Measurements from ENCODE around the gene CDH6. TPM values are rescaled to one million over a fixed set of nuclear protein-coding genes. Genes with fewer than 3 reads are reported as not detected.

CDH6 gene
- total and polyA plus RNA-seq, 7 donors, result under 0.01 to 6.9 (median 1.6) TPM; not detected in 1

DNA sequence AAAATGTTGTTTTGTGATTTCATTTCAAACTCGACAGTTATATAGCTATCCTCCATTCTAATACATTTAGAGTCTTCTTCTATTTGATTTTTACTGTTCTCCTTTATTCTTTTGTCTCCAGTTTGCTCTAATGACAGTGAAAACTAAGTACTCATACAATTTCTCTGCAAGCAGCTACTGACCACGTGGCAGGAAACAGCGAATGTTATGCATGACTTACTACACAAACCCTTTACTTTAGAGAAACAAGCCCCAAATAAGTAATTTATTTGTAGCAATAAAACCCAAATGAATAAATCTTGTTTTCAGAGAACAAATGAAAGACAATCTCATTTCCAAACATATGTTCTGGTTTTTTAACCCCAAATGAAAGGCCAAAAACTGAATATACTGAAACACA lies 41.9 kb downstream of the CDH6 start:
- H3K4me3 ChIP-seq, result no peak overlapping the region
- no peak for DNase-seq
- H3K27me3 ChIP-seq, result no peaks in the 10 kb centered on the region
- H3K9me3 ChIP-seq, result no peaks in the 10 kb centered on the region
- WGBS, 2 donors, result 65 to 71% methylated on average over 3 of the region's 3 CpGs
- H3K4me1 ChIP-seq, result peaks cover 0 to 4% (median 0%) of the 10 kb centered on the region in 4 donors
- no peaks in the 10 kb centered on the region for H3K36me3 ChIP-seq
- no peak overlapping the region for H3K27ac ChIP-seq
- TF ChIP-seq, protein P1, sequence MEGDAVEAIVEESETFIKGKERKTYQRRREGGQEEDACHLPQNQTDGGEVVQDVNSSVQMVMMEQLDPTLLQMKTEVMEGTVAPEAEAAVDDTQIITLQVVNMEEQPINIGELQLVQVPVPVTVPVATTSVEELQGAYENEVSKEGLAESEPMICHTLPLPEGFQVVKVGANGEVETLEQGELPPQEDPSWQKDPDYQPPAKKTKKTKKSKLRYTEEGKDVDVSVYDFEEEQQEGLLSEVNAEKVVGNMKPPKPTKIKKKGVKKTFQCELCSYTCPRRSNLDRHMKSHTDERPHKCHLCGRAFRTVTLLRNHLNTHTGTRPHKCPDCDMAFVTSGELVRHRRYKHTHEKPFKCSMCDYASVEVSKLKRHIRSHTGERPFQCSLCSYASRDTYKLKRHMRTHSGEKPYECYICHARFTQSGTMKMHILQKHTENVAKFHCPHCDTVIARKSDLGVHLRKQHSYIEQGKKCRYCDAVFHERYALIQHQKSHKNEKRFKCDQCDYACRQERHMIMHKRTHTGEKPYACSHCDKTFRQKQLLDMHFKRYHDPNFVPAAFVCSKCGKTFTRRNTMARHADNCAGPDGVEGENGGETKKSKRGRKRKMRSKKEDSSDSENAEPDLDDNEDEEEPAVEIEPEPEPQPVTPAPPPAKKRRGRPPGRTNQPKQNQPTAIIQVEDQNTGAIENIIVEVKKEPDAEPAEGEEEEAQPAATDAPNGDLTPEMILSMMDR (IDR thresholded peaks at IDR 0.05), result no peak
- TF ChIP-seq EP300 (IDR thresholded peaks at IDR 0.05), result no peak
- intact Hi-C loops (cut with DNase I), result no loop called here

DNA sequence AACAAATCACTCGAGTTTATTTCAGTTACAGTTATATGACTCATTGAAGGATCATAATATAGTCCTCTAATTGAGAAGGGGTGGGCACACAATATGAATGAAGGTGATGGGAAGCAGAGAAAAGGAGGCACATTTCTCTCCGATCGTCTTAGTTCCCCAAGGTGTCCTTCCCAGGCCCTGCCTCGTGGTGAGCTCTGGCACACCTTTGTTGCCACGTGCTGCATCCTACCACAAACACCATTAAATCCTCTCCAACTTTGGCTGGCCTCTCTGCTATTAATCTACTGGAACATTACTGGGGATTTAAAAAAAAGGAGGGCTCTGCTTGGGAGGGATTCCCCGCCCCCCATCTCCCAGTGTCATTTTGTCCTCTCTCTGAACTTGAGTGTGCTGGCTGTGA lies 42.9 kb downstream of the CDH6 start:
- DNase-seq, result no peak
- TF ChIP-seq, protein P1 (IDR thresholded peaks at IDR 0.05), result no peak
- TF ChIP-seq EP300 (IDR thresholded peaks at IDR 0.05), result no peak
- TF ChIP-seq POLR2AphosphoS5 (IDR thresholded peaks at IDR 0.05), result no peak
- TF ChIP-seq POLR2A (IDR thresholded peaks at IDR 0.05), result no peak
- Histone ChIP-seq H3K36me3 (no peaks in the 10 kb centered on the region), H3K4me1 (peaks cover 0 to 4% (median 0%) of the 10 kb centered on the region in 4 donors), H3K9me3 (no peaks in the 10 kb centered on the region), H3K4me3 (no peak overlapping the region), H3K27me3 (no peaks in the 10 kb centered on the region), H3K27ac (no peak overlapping the region)
- 58 to 81% methylated on average over 6 of the region's 6 CpGs for WGBS, 2 donors
- intact Hi-C loops (cut with DNase I), result no loop called here

DNA sequence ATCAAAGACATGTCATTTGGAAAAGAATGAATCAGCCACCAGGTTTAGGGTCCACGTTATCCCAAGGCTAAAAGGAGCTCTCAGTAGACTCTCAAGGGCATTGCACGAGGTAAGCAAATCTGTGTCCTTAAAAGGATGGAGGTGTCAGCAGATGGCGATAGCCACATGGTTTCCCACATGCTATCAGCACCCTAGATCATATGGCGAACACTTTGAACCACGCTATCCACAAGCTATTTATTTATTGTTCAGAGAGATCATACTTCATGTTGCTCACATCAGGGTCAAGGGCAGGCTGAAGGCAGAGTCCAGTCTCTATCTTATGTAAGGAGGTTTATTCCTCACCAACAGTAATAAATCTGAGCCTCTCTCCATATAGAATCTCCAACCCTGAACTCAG lies 43.7 kb downstream of the CDH6 start:
- H3K9me3 ChIP-seq, result no peaks in the 10 kb centered on the region
- H3K4me1 ChIP-seq, result peaks cover 0 to 4% (median 0%) of the 10 kb centered on the region in 4 donors
- intact Hi-C loops (cut with DNase I), result no loop called here
- H3K4me3 ChIP-seq, result no peak overlapping the region
- no peaks in the 10 kb centered on the region for H3K27me3 ChIP-seq
- TF ChIP-seq POLR2A (IDR thresholded peaks at IDR 0.05), result no peak
- TF ChIP-seq POLR2AphosphoS5 (IDR thresholded peaks at IDR 0.05), result no peak
- TF ChIP-seq EP300 (IDR thresholded peaks at IDR 0.05), result no peak
- TF ChIP-seq, protein P1 (IDR thresholded peaks at IDR 0.05), result no peak
- no peaks in the 10 kb centered on the region for H3K36me3 ChIP-seq
- H3K27ac ChIP-seq, result no peak overlapping the region
- no peak for DNase-seq
- 21 to 59% methylated on average over 5 of the region's 5 CpGs for WGBS, 2 donors

DNA sequence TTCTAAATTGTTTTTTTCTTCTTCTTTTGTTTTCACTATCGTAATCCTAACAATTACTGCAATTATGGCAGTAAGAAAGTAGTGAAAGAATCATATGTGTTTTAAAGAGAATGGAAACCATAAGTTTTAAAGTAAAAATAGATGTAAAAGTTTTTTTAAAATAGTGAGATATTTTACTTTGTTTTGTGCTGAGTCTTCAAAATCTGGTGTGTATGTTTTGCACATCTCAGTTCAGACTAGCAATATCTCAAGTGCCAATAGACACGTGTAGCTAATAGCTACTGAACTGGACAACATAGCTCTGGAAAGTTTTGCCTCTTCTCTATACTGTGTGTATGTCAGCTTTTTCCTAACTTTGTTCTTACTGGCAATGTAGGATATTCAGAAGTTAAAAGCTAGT lies 45.0 kb downstream of the CDH6 start:
- no peaks in the 10 kb centered on the region for H3K36me3 ChIP-seq
- H3K27ac ChIP-seq, result no peak overlapping the region
- no peaks in the 10 kb centered on the region for H3K4me1 ChIP-seq
- intact Hi-C loops (cut with DNase I), result no loop called here
- no peak for DNase-seq
- H3K4me3 ChIP-seq, result no peak overlapping the region
- TF ChIP-seq POLR2A (IDR thresholded peaks at IDR 0.05) (no peak), POLR2AphosphoS5 (IDR thresholded peaks at IDR 0.05) (no peak), EP300 (IDR thresholded peaks at IDR 0.05) (no peak)
- TF ChIP-seq, protein P1 (IDR thresholded peaks at IDR 0.05), result no peak
- H3K27me3 ChIP-seq, result no peaks in the 10 kb centered on the region
- H3K9me3 ChIP-seq, result no peaks in the 10 kb centered on the region
- 55 to 69% methylated on average over 2 of the region's 2 CpGs for WGBS, 2 donors

DNA sequence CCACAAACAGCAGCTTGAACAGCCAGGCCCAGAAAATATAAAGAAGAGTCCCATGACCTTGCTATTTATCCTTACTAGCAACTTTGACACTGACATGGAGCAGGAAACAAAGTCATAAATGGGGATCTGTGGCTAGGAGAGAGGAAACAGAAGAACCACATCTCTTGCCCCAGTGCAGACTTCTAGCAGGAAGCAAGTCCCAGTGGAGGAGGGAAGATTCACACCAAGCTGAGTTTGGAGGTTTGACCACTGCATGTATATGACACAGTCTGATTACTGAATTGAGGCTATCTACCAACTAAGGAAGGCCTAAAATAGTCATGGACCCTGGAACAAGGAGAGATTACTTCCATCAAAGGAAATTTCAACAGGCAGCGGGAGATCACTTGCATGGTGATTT lies 51.4 kb downstream of the CDH6 start:
- H3K9me3 ChIP-seq, result no peaks in the 10 kb centered on the region
- no peak for DNase-seq
- H3K4me3 ChIP-seq, result no peak overlapping the region
- H3K27me3 ChIP-seq, result no peaks in the 10 kb centered on the region
- no peaks in the 10 kb centered on the region for H3K36me3 ChIP-seq
- H3K27ac ChIP-seq, result no peak overlapping the region
- 91 to 97% methylated on average over 1 of the region's 1 CpG for WGBS, 2 donors
- H3K4me1 ChIP-seq, result no peaks in the 10 kb centered on the region
- intact Hi-C loops (cut with DNase I), result no loop called here
- TF ChIP-seq EP300 (IDR thresholded peaks at IDR 0.05), result no peak
- TF ChIP-seq, protein P1 (IDR thresholded peaks at IDR 0.05), result no peak
- TF ChIP-seq POLR2A (IDR thresholded peaks at IDR 0.05), result no peak
- TF ChIP-seq POLR2AphosphoS5 (IDR thresholded peaks at IDR 0.05), result no peak
